Measurements from ENCODE around the gene PCDHGB2.

Gene PCDHGB2

DNA sequence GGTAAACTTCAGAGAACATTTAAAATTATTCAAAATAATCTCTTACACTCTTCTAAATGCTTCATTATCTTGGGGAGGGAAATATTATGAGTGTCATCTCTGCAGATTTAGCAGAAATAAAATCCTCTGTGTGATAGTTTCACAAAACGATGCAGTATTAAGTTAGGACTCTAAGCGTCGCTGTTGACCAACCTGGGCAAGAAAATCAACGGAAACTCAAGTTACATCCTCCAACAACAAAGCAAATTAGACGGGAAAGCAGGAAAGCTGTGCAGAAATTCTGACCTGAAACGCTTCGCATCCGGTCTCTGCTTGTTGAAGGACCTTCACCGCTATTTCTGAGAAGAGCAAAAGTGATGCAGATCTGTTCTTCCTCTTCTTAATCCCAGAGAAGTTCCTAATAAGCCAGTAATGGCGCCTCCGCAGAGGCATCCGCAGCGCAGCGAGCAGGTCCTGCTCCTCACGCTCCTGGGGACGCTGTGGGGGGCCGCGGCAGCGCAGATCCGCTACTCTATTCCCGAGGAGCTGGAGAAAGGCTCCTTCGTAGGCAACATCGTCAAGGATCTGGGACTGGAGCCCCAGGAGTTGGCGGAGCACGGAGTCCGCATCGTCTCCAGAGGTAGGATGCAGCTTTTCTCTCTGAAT, 14.0 kb downstream of the PCDHGB2 start, which contains the start of gene PCDHGA6:
Gene PCDHGA6 (plus strand): TSS at position 219 of the 645 bp plus-strand sequence. CDS start 193 bp downstream, at position 412.
- TF ChIP-seq POLR2AphosphoS5 (IDR thresholded peaks at IDR 0.05; ENCODE audit: low read depth, low read length): no peak
- TF ChIP-seq REST (IDR thresholded peaks at IDR 0.05; ENCODE audit: insufficient read depth in 1 of 2, low read depth in 2 of 2, low read length in 2 of 2): no peak
- no peak for TF ChIP-seq SIN3A (IDR thresholded peaks at IDR 0.05; ENCODE audit: borderline replicate concordance, insufficient read depth, low read length)
- no peak for TF ChIP-seq FOXP2 (optimal IDR thresholded peaks at IDR 0.05; ENCODE audit: borderline replicate concordance, extremely low read depth, extremely low read length, insufficient read depth)
- TF ChIP-seq TAF1 (IDR thresholded peaks at IDR 0.05; ENCODE audit: borderline replicate concordance, insufficient read depth, low read length): no peak

DNA sequence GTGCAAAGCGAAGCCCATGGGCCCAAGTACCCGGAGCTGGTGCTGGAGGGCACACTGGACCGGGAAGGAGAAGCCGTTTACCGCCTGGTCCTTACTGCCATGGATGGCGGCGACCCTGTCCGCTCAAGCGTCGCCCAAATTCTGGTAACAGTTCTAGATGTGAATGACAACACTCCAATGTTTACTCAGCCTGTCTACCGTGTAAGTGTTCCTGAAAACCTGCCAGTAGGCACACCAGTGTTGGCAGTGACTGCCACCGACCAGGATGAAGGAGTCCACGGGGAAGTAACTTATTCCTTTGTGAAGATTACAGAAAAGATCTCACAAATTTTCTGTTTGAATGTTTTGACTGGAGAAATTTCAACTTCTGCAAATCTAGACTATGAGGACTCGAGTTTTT, 14.8 kb downstream of the PCDHGB2 start:
- TF ChIP-seq POLR2AphosphoS5 (IDR thresholded peaks at IDR 0.05; ENCODE audit: low read depth, low read length) (no peak), TAF1 (IDR thresholded peaks at IDR 0.05; ENCODE audit: borderline replicate concordance, insufficient read depth, low read length) (no peak), SIN3A (IDR thresholded peaks at IDR 0.05; ENCODE audit: borderline replicate concordance, insufficient read depth, low read length) (no peak), REST (IDR thresholded peaks at IDR 0.05; ENCODE audit: insufficient read depth in 1 of 2, low read depth in 2 of 2, low read length in 2 of 2) (no peak), FOXP2 (optimal IDR thresholded peaks at IDR 0.05; ENCODE audit: borderline replicate concordance, extremely low read depth, extremely low read length, insufficient read depth) (no peak)

DNA sequence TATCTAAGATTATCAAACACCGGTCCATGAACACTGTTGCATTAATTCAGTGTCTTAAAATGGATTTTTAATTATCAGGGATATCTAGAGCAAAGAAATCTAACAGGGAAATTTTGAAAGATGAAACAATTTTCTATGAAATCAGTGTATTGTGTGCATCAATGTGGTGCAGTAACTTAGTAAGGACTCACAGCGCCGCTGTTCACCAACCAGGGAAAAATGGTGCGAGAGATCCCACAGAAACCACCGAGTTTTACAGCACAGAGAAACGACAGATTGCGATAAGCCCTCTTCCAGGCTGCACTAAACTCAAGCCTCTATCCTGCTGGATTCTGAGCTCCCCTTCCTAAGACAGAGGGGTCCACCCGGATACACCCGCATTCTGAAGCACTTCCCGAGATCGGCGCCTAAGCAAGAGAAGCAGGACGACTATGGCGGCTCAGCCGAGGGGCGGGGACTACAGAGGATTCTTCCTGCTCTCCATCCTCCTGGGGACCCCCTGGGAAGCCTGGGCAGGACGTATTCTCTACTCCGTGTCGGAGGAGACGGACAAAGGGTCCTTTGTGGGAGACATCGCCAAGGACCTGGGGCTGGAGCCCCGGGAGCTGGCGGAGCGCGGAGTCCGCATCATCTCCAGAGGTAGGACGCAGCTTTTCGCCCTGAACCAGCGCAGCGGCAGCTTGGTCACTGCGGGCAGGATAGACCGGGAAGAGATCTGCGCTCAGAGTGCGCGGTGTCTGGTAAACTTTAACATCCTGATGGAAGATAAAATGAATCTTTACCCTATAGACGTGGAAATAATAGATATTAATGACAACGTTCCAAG, 22.9 kb downstream of the PCDHGB2 start, which contains the start of gene PCDHGA7:
Gene PCDHGA7 (plus strand): TSS at position 274 of the 826 bp plus-strand sequence. CDS start 158 bp downstream, at position 432.
- TF ChIP-seq TAF1 (IDR thresholded peaks at IDR 0.05; ENCODE audit: borderline replicate concordance, insufficient read depth, low read length) (no peak), REST (IDR thresholded peaks at IDR 0.05; ENCODE audit: insufficient read depth in 1 of 2, low read depth in 2 of 2, low read length in 2 of 2) (no peak), POLR2AphosphoS5 (IDR thresholded peaks at IDR 0.05; ENCODE audit: low read depth, low read length) (no peak), FOXP2 (optimal IDR thresholded peaks at IDR 0.05; ENCODE audit: borderline replicate concordance, extremely low read depth, extremely low read length, insufficient read depth) (no peak), SIN3A (IDR thresholded peaks at IDR 0.05; ENCODE audit: borderline replicate concordance, insufficient read depth, low read length) (no peak)

GRCh38 chr5:141383345-141383744, 23.6 kb downstream of the PCDHGB2 start:
- TF ChIP-seq SIN3A (IDR thresholded peaks at IDR 0.05; ENCODE audit: borderline replicate concordance, insufficient read depth, low read length) (no peak), TAF1 (IDR thresholded peaks at IDR 0.05; ENCODE audit: borderline replicate concordance, insufficient read depth, low read length) (no peak), FOXP2 (optimal IDR thresholded peaks at IDR 0.05; ENCODE audit: borderline replicate concordance, extremely low read depth, extremely low read length, insufficient read depth) (no peak)

DNA sequence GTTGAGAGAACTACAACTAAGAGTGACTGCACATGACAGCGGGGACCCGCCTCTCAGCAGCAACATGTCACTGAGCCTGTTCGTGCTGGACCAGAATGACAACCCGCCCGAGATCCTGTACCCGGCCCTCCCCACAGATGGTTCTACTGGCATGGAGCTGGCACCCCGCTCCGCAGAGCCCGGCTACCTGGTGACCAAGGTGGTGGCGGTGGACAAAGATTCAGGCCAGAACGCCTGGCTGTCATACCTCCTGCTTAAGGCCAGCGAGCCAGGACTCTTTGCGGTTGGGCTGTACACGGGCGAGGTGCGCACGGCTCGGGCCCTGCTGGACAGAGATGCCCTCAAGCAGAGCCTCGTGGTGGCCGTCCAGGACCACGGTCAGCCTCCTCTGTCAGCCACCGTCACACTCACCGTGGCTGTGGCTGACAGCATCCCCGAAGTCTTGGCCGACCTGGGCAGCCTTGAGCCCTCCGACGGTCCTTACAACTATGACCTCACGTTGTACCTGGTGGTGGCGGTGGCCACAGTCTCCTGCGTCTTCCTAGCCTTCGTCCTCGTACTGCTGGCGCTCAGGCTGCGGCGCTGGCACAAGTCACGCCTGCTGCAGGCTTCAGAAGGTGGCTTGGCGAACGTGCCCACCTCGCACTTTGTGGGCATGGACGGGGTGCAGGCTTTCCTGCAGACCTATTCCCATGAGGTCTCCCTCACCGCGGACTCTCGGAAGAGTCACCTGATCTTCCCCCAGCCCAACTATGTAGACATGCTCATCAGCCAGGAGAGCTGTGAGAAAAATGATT, 24.9 kb downstream of the PCDHGB2 start:
- TF ChIP-seq REST (IDR thresholded peaks at IDR 0.05; ENCODE audit: insufficient read depth in 1 of 2, low read depth in 2 of 2, low read length in 2 of 2): no peak
